ENCODE results near the gene TYW1B. TPM values are rescaled to one million over a fixed set of nuclear protein-coding genes. Genes with fewer than 3 reads are reported as not detected.
A peak's percentile ranks its signal among the peaks of the same experiment; 100 is the strongest.
"Not testable (repeated sequence)": the region's sequence is repeated elsewhere in the genome, so short reads cannot be mapped to it uniquely, and the experiment has no call there.

TYW1B gene
- total RNA-seq, 1 donor from 2014 or later, result 2.0 TPM

- FAIRE-seq (no peak), DNase-seq (ENCODE audit: low read depth) (no peak)
- Histone ChIP-seq H4K20me1 (ENCODE audit: insufficient read depth, low read length) (no peaks in the 10 kb centered on the region), H3K4me1 (ENCODE audit: insufficient read depth, low read length) (no peaks in the 10 kb centered on the region), H3K36me3 (ENCODE audit: insufficient read depth, low read length) (no peaks in the 10 kb centered on the region), H3K9ac (ENCODE audit: low read length) (no peak overlapping the region), H2AFZ (ENCODE audit: low read depth, low read length) (no peak overlapping the region), H3K79me2 (ENCODE audit: insufficient read depth, low read length) (no peaks in the 10 kb centered on the region), H3K4me3 (ENCODE audit: insufficient read depth, low read depth, low read length) (no peak overlapping the region), H3K9me3 (ENCODE audit: insufficient read depth, low read depth, low read length) (no peaks in the 10 kb centered on the region), H3K27ac (ENCODE audit: low read depth, low read length) (no peak overlapping the region), H3K27me3 (ENCODE audit: insufficient read depth, low read length) (no peaks in the 10 kb centered on the region), H3K4me2 (ENCODE audit: low read length) (no peak overlapping the region)
- no peaks in the 10 kb centered on the region for H3K27me3 Mint-ChIP-seq (ENCODE audit: low read depth, unreplicated experiment)
- peaks cover 9% of the 10 kb centered on the region for H3K36me3 Mint-ChIP-seq (ENCODE audit: low read depth, unreplicated experiment)
- peaks cover 14% of the 10 kb centered on the region for H3K4me1 Mint-ChIP-seq (ENCODE audit: low read depth, unreplicated experiment)
- TF ChIP-seq CTCF (IDR thresholded peaks at IDR 0.05; ENCODE audit: insufficient read depth, low read depth, low read length), result no peak
- TF ChIP-seq EZH2 (IDR thresholded peaks at IDR 0.05; ENCODE audit: insufficient read depth, low read length), result no peak
- H3K4me3 Mint-ChIP-seq (ENCODE audit: unreplicated experiment), result no peak overlapping the region
- H3K9me3 Mint-ChIP-seq (ENCODE audit: unreplicated experiment), result peaks cover 6% of the 10 kb centered on the region
- H3K27ac Mint-ChIP-seq (ENCODE audit: unreplicated experiment), result no peak overlapping the region
These were observed 123.1 kb downstream of the TYW1B start for GRCh38 chr7:72704894-72705293.

- H3K27ac ChIP-seq (ENCODE audit: low read depth, low read length); H3K9me3 Mint-ChIP-seq (ENCODE audit: unreplicated experiment); H3K36me3 ChIP-seq (ENCODE audit: insufficient read depth, low read length); H3K27me3 ChIP-seq (ENCODE audit: insufficient read depth, low read length); H3K4me1 ChIP-seq (ENCODE audit: insufficient read depth, low read length); H3K4me3 ChIP-seq (ENCODE audit: insufficient read depth, low read depth, low read length); H4K20me1 ChIP-seq (ENCODE audit: insufficient read depth, low read length); H3K9ac ChIP-seq (ENCODE audit: low read length); H3K4me1 Mint-ChIP-seq (ENCODE audit: low read depth, unreplicated experiment); H3K4me2 ChIP-seq (ENCODE audit: low read length); DNase-seq (ENCODE audit: low read depth); H3K4me3 Mint-ChIP-seq (ENCODE audit: unreplicated experiment); H2AFZ ChIP-seq (ENCODE audit: low read depth, low read length); H3K79me2 ChIP-seq (ENCODE audit: insufficient read depth, low read length); H3K27me3 Mint-ChIP-seq (ENCODE audit: low read depth, unreplicated experiment); FAIRE-seq; H3K9me3 ChIP-seq (ENCODE audit: insufficient read depth, low read depth, low read length); H3K36me3 Mint-ChIP-seq (ENCODE audit: low read depth, unreplicated experiment): not testable (repeated sequence)
- peak overlapping the region; percentile 27 for H3K27ac Mint-ChIP-seq (ENCODE audit: unreplicated experiment)
These were observed 127.5 kb downstream of the TYW1B start for GRCh38 chr7:72700548-72700947.

GRCh38 chr7:72697066-72697465, 130.9 kb downstream of the TYW1B start:
- H3K27me3 ChIP-seq (ENCODE audit: insufficient read depth, low read length); H3K27ac Mint-ChIP-seq (ENCODE audit: unreplicated experiment); H3K4me1 ChIP-seq (ENCODE audit: insufficient read depth, low read length); FAIRE-seq; H3K36me3 Mint-ChIP-seq (ENCODE audit: low read depth, unreplicated experiment); H3K27ac ChIP-seq (ENCODE audit: low read depth, low read length); H4K20me1 ChIP-seq (ENCODE audit: insufficient read depth, low read length); H3K9ac ChIP-seq (ENCODE audit: low read length); H2AFZ ChIP-seq (ENCODE audit: low read depth, low read length); H3K9me3 ChIP-seq (ENCODE audit: insufficient read depth, low read depth, low read length); DNase-seq (ENCODE audit: low read depth); H3K36me3 ChIP-seq (ENCODE audit: insufficient read depth, low read length); H3K4me2 ChIP-seq (ENCODE audit: low read length); H3K79me2 ChIP-seq (ENCODE audit: insufficient read depth, low read length); H3K27me3 Mint-ChIP-seq (ENCODE audit: low read depth, unreplicated experiment); H3K4me3 ChIP-seq (ENCODE audit: insufficient read depth, low read depth, low read length); H3K9me3 Mint-ChIP-seq (ENCODE audit: unreplicated experiment); H3K4me3 Mint-ChIP-seq (ENCODE audit: unreplicated experiment): not testable (repeated sequence)
- H3K4me1 Mint-ChIP-seq (ENCODE audit: low read depth, unreplicated experiment), result peaks cover 16% of the 10 kb centered on the region

- not testable (repeated sequence) for H3K9me3 Mint-ChIP-seq (ENCODE audit: unreplicated experiment); H3K27ac ChIP-seq (ENCODE audit: low read depth, low read length); H3K9me3 ChIP-seq (ENCODE audit: insufficient read depth, low read depth, low read length); H3K4me3 Mint-ChIP-seq (ENCODE audit: unreplicated experiment); H3K27me3 Mint-ChIP-seq (ENCODE audit: low read depth, unreplicated experiment); DNase-seq (ENCODE audit: low read depth); H3K36me3 ChIP-seq (ENCODE audit: insufficient read depth, low read length); H3K4me1 ChIP-seq (ENCODE audit: insufficient read depth, low read length); H3K27ac Mint-ChIP-seq (ENCODE audit: unreplicated experiment); H3K4me3 ChIP-seq (ENCODE audit: insufficient read depth, low read depth, low read length); H3K79me2 ChIP-seq (ENCODE audit: insufficient read depth, low read length); H3K27me3 ChIP-seq (ENCODE audit: insufficient read depth, low read length); H2AFZ ChIP-seq (ENCODE audit: low read depth, low read length); H4K20me1 ChIP-seq (ENCODE audit: insufficient read depth, low read length); H3K9ac ChIP-seq (ENCODE audit: low read length); FAIRE-seq; H3K4me2 ChIP-seq (ENCODE audit: low read length); H3K36me3 Mint-ChIP-seq (ENCODE audit: low read depth, unreplicated experiment)
- peaks cover 16% of the 10 kb centered on the region for H3K4me1 Mint-ChIP-seq (ENCODE audit: low read depth, unreplicated experiment)
These were observed 131.4 kb downstream of the TYW1B start for GRCh38 chr7:72696643-72697042.

- not testable (repeated sequence) for FAIRE-seq; H3K9me3 ChIP-seq (ENCODE audit: insufficient read depth, low read depth, low read length); H3K4me1 ChIP-seq (ENCODE audit: insufficient read depth, low read length); H3K9me3 Mint-ChIP-seq (ENCODE audit: unreplicated experiment); DNase-seq (ENCODE audit: low read depth); H3K9ac ChIP-seq (ENCODE audit: low read length); H3K27me3 ChIP-seq (ENCODE audit: insufficient read depth, low read length); H3K4me3 ChIP-seq (ENCODE audit: insufficient read depth, low read depth, low read length); H3K27ac ChIP-seq (ENCODE audit: low read depth, low read length); H3K27me3 Mint-ChIP-seq (ENCODE audit: low read depth, unreplicated experiment); H3K4me2 ChIP-seq (ENCODE audit: low read length); H3K36me3 Mint-ChIP-seq (ENCODE audit: low read depth, unreplicated experiment); H2AFZ ChIP-seq (ENCODE audit: low read depth, low read length); H3K79me2 ChIP-seq (ENCODE audit: insufficient read depth, low read length); H3K36me3 ChIP-seq (ENCODE audit: insufficient read depth, low read length); H3K4me3 Mint-ChIP-seq (ENCODE audit: unreplicated experiment); H4K20me1 ChIP-seq (ENCODE audit: insufficient read depth, low read length)
- H3K27ac Mint-ChIP-seq (ENCODE audit: unreplicated experiment), result peak overlapping the region; percentile 1
- peaks cover 16% of the 10 kb centered on the region for H3K4me1 Mint-ChIP-seq (ENCODE audit: low read depth, unreplicated experiment)
These were observed 132.5 kb downstream of the TYW1B start for GRCh38 chr7:72695482-72695881.

Data from astrocyte (in vitro differentiated cells and primary cell).